H1 (cell line): ENCODE results near the gene KCNK13. TPM values are rescaled to one million over a fixed set of nuclear protein-coding genes. Genes with fewer than 3 reads are reported as not detected.

Experiments used
- BACH1 ChIP-seq: IDR thresholded peaks from 2 replicates; pipeline ENCODE4 v1.6.1; 2012; ENCODE audit warnings: low read length, improper control_type of control experiment
- CBX5 ChIP-seq: fragments of 300-800, 300-1000 bp; sonication (generic); IDR thresholded peaks from 2 replicates; pipeline ENCODE4 v1.7.1; 2016; ENCODE audit warnings: antibody characterized with exemption, low read length, low read depth
- CEBPB ChIP-seq: IDR thresholded peaks from 2 replicates; pipeline ENCODE4 v1.6.1; 2012; ENCODE audit warnings: low read depth, low read length
- CHD7 ChIP-seq: fragments of 300-600 bp; sonication (generic); IDR thresholded peaks from 2 replicates; pipeline ENCODE4 v1.7.1; 2012; ENCODE audit warnings: low read length, moderate library complexity, mild to moderate bottlenecking, inconsistent platforms; ENCODE audit not compliant: insufficient replicate concordance
- KDM4A ChIP-seq: IDR thresholded peaks from one replicate; pipeline ENCODE4 v1.7.1; 2012; ENCODE audit warnings: low read depth, mild to moderate bottlenecking, moderate library complexity, low read length, inconsistent platforms; ENCODE audit not compliant: severe bottlenecking
- NRF1 ChIP-seq: IDR thresholded peaks from 2 replicates; pipeline ENCODE4 v1.6.1; 2011; ENCODE audit warnings: mild to moderate bottlenecking, low read depth, low read length, improper control_type of control experiment
- POLR2AphosphoS5 ChIP-seq: IDR thresholded peaks from 2 replicates; pipeline ENCODE4 v1.6.1; 2011; ENCODE audit warnings: low read depth, low read length
- RXRA ChIP-seq: IDR thresholded peaks from 2 replicates; pipeline ENCODE4 v1.6.1; 2011; ENCODE audit warnings: low read depth, mild to moderate bottlenecking, low read length, moderate library complexity; ENCODE audit not compliant: insufficient read depth
- SRF ChIP-seq: IDR thresholded peaks from 2 replicates; pipeline ENCODE4 v1.6.1; 2011; ENCODE audit warnings: mild to moderate bottlenecking, low read depth, low read length, moderate library complexity
- polyA plus RNA-seq, 7 experiments: library from polyadenylated mRNA; depleted of rRNA in 3 of 7; stranded (reverse) in 5 of 7; unstranded in 2 of 7; fragments of >200 nt in 5 of 7; fragments of 200-250 nt in 2 of 7; gene quantifications; 1 replicate in 5 of 7; 2 replicates in 1 of 7; 4 replicates in 1 of 7; pipeline versions ENCODE4 v1.2.1 to v1.2.3, GENCODE V29; 2011 to 2013; ENCODE audit warnings: missing spikeins in 2 of 7, mixed read lengths in 2 of 7
- total RNA-seq: library from RNA; stranded (reverse); fragmentation: NEBNext Ultra II Directional; extraction: Animal tissue kit (Norgen Biotek cat#: 25700); gene quantifications from 2 replicates; pipeline ENCODE4 v1.2.1, GENCODE V29; 2021

KCNK13 gene
- total and polyA plus RNA-seq, 2 of the 8 experiments (the other 6 are each of a cell fraction or from before 2014, with no cell fraction given): 0.39 to 0.48 TPM

- TF ChIP-seq CHD7 (no peak), CEBPB (no peak), POLR2AphosphoS5 (no peak), BACH1 (no peak), KDM4A (no peak), CBX5 (no peak), SRF (no peak), NRF1 (no peak), RXRA (no peak)
Measured at GRCh38 chr14:90017371-90017770, 44.4 kb upstream of the KCNK13 start (continued).
